Measurements from ENCODE around the gene QPRT.

DNA sequence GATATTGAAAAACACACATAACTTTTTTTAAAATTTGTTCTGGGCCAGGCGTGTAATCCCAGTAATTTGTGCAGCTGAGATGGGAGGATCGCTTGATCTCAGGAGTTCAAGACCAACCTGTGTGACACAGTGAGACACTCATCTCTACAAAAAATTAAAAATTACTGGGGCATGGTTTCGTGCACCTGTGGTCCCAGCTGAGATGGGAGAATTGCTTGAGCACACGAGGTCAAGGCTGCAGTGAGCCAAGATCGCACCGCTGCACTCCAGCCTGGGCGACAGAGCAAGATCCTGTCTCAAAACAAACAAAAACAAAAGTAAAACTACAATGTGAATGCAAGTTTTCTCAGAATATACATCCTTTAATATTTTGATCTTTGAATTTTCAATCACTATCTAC, 51.7 kb downstream of the QPRT start:
- TF ChIP-seq POLR2AphosphoS5 (IDR thresholded peaks at IDR 0.05; ENCODE audit: low read depth, low read length) (no peak), SIN3A (IDR thresholded peaks at IDR 0.05; ENCODE audit: borderline replicate concordance, insufficient read depth, low read depth, low read length) (no peak), TCF7L2 (IDR thresholded peaks at IDR 0.05; ENCODE audit: low read depth, low read length) (no peak)
- TF ChIP-seq, protein P1, sequence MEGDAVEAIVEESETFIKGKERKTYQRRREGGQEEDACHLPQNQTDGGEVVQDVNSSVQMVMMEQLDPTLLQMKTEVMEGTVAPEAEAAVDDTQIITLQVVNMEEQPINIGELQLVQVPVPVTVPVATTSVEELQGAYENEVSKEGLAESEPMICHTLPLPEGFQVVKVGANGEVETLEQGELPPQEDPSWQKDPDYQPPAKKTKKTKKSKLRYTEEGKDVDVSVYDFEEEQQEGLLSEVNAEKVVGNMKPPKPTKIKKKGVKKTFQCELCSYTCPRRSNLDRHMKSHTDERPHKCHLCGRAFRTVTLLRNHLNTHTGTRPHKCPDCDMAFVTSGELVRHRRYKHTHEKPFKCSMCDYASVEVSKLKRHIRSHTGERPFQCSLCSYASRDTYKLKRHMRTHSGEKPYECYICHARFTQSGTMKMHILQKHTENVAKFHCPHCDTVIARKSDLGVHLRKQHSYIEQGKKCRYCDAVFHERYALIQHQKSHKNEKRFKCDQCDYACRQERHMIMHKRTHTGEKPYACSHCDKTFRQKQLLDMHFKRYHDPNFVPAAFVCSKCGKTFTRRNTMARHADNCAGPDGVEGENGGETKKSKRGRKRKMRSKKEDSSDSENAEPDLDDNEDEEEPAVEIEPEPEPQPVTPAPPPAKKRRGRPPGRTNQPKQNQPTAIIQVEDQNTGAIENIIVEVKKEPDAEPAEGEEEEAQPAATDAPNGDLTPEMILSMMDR (IDR thresholded peaks at IDR 0.05) = no peak
- TF ChIP-seq, protein P2, sequence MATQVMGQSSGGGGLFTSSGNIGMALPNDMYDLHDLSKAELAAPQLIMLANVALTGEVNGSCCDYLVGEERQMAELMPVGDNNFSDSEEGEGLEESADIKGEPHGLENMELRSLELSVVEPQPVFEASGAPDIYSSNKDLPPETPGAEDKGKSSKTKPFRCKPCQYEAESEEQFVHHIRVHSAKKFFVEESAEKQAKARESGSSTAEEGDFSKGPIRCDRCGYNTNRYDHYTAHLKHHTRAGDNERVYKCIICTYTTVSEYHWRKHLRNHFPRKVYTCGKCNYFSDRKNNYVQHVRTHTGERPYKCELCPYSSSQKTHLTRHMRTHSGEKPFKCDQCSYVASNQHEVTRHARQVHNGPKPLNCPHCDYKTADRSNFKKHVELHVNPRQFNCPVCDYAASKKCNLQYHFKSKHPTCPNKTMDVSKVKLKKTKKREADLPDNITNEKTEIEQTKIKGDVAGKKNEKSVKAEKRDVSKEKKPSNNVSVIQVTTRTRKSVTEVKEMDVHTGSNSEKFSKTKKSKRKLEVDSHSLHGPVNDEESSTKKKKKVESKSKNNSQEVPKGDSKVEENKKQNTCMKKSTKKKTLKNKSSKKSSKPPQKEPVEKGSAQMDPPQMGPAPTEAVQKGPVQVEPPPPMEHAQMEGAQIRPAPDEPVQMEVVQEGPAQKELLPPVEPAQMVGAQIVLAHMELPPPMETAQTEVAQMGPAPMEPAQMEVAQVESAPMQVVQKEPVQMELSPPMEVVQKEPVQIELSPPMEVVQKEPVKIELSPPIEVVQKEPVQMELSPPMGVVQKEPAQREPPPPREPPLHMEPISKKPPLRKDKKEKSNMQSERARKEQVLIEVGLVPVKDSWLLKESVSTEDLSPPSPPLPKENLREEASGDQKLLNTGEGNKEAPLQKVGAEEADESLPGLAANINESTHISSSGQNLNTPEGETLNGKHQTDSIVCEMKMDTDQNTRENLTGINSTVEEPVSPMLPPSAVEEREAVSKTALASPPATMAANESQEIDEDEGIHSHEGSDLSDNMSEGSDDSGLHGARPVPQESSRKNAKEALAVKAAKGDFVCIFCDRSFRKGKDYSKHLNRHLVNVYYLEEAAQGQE (IDR thresholded peaks at IDR 0.05; ENCODE audit: insufficient read depth in 1 of 2, low read depth in 2 of 2, low read length in 1 of 2) = no peak
